Stimulated activated CD4-positive, alpha-beta T cell treated with anti-CD3 and anti-CD28 coated beads, Interleukin-15, amount 100 ng/mL, for 24 hours (primary cell): ENCODE data around the gene GNB1L.

Experiments
- DNase-seq: peaks from one replicate; pipeline ENCODE4 v3.0.0-alpha.2; 2020

GNB1L gene

DNA sequence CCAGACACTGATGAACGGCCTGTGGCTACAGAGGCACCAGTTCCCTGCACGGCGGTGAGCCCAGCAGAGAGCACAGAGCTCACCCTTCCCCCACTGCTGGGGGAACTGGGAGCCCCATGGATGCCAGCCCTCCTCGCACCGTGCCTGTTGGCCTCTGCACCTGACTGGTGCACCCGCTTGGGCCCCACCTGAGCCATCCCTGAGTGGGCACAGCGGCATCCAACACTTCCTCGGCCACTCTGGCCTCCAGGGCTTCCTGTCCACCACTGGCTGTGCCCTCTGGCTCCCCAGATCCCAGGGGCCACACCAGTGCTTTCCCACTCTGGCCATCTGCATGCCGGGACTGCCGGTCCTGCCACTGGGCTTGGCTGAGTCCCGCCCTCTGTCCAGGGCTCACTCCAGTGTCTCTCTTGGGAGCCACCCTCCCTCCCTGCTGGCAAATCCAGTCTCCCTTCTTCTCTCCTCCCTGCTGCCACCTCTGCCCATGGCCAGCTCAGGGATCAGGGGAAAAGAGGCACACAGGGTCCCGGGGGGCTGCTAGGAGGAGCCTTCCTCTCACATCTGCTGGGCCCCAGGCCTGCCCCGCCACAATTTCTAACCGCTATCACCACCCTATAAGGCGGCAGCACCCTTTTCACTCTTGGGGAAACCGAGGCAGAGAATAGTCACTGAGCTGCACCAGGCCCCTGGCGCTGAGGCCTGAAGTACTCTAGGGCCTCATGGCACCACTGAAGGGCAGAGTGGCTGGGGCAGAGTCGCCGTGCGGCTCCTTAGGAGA lies 33.0 kb downstream of the GNB1L start:
- DNase-seq = no peak

DNA sequence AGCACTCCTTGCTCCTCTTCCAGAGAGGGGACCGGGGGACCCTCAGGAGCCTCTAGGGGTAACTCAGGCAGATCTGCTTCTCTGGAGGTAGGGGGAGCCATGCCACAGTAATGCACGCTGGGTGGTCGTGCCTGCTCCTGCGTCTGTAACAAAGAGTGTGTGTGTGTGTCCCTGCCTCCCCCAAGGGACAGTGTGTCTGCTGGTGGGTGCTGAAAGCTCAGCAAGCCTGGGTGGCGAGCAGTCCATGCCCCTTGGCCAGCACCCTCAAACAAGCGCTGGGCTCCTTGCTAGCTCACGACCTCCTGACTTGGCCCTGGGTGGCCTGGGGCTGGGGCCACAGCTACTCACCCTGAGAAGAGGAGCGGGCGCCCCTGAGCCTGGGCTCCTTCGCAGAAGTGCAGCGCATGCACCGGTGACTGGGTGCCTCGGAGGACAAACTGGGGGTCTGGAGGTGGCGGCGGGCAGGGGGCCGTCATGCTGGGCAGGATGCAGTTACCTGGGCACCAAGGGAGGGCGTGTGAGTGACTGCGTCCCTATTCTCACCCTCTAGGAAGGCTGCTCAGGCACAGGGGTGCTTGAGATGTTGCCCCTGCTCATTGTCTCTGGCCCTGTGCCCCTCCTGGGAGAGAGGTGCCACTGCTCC lies 33.7 kb downstream of the GNB1L start:
- no peak for DNase-seq

DNA sequence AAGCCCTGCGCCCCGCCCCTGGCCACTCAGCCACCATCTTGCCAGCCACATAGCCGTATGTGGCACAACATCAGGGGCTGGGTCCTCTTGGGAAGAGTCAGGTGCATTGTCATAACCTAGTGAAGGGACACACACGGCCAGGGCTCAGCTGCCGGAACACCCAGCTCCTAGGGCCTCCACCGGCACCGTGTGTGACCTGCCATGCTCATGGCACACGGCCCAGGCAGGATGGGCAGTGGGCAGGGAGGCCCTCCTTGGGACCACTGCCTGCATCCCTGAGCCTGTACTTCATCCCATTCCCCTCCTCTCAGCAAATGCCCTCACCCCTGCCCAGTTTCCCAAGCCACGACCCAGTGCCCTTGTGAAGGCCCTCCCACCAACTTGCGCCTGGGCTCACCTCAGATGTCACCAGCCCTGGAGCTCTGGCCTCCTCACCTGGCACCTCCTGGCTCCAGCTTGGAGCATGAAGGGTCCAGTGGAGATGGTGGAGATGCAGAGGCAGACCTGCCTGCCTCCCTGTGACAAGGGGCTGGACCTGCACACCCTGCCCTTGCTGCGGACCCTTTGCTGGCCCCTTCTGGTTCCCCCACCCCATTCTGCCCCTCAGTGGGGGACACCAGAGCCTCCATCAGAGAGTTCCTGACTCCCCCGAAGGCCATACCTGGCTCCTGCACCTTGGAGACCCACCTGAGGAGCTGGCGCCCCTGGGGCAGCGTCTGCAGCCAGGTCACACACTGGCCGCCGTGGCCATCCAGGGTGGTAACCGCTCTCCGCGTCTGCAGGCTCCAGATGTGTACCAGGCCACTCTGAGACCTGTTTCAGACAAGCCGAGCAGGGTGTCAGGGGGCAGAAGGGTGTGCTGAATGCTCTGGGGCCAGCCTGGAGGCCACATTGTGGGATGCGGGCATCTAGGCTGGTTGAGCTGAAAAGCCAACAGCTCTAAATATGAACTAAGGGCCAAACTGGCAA lies 34.5 kb downstream of the GNB1L start:
- DNase-seq = no peak

DNA sequence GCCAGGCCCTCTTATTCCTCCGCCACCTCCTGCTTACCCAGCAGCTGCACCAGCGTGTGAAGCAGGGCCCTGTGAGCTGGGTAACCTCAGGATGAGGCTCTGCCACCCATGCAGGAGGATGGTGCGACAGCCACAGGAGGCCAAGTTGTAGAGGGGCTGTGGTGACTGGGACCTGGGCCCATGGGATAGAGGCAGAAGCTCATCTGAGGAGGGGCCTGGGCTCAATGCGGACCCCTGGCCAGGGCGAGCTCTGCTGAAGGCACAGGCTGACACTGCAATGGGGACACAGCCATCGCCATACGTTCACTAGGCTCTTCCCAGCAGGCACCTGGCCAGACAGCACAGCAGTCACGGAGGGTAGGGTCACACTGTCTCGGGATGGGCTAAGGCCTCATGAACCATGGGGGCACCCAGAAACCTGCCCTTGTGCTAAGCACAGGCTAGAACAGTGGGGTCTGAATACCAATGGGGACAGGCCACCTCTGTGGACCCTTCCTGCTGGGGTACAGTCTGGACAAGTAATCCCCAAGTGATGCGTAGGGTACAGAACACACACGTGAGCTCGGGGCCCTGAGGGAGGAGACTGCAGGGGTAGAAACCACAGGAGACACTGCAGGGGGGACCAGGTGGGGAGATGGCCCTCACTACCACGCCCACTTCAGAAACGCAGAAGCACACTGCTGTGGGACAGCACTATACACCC lies 35.3 kb downstream of the GNB1L start:
- no peak for DNase-seq

DNA sequence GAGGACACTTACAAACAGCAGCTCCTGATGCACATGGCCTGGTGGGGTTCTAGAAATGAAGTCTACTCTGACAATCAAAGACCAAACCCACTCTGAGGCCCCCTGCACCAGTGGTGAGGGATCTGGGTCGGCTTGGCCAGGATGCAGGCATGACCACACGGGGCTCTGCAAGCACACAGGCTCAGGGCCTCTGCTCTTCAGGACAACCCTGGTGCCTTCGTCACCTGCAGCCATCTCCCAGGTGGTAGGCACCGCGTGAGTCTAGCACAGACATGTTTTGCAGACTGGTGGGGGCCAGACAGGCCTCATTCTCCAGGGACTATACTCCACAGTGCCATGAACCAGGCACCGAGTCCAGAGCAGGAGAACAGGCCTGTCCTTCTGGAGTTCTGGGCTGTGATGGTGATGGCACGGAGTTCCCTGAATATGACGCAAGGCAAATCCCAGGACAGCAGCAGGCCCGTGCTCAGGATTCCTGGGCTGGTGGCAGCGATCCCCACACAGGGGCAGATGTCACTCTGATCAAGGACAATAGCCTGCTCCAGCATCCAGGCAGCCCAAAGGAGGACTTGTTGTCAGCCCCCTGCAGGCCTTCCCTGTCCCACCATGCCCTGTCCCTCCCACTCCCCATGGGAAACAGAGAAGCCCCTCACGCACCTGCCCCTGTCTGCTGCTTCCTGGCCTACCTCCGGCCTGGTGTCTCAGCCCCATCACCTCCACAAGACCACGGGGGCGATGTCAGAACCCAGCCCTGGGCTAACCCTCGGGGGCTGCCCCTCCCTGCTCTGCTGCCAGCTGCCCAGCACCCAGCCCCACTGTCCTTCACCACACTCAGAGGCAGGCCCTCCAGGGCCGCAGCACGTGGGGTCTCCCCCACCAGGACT lies 36.1 kb downstream of the GNB1L start:
- no peak for DNase-seq

DNA sequence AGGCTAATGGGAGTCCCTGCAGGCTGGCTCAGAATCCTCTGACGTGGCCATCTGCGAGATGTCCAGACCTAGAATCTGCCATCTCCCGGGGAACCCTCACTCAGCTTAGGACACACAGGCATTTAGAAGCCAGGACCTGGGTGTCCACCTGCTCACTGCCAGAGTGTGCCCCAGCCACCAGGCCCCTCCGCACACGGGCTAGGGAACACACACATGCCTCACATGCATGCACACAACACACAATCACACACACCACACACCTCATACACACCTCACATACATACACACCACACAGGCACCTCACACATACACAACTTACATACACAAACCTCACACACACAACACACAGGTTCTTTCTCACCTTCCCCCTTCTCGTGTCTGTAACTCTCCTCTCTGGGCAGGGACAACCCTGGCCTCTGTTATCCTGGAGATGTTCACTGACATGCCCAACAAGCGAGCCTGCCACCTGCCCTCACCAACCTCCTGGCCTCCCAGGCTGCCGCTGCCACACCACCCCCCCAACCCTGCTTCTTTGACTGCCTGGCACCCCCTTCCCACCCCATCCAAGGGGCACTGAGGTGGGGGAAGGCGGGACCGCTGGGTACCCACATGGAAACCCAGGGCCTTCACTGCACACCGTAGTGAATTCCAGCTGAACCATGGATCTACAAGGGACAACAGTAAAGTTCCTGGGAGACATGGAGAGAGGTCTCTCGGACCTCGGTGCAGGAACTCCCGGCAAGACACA lies 38.1 kb downstream of the GNB1L start:
- no peak for DNase-seq

DNA sequence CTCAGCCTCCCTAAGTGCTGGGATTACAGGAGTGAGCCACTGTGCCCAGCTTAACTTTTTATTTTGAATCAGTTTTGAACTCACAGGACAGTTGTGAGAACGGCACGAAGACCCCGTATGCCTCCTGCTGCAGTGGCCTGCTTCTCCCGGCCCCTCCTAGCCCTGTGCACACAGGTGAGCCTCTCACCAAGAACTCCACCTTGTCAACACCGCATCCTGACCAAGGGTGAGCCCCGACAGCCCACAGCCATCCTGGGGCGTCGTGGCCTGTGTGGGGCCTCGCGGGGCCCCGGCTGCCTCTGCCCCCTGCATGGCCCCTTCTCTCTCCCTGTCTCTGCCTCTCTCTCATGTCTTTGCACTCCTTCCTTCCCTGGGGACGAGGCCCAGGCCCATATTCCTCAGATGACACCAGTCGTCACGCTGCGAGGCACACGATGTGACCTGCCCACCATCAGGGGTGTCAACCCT lies 38.8 kb downstream of the GNB1L start:
- no peak for DNase-seq

DNA sequence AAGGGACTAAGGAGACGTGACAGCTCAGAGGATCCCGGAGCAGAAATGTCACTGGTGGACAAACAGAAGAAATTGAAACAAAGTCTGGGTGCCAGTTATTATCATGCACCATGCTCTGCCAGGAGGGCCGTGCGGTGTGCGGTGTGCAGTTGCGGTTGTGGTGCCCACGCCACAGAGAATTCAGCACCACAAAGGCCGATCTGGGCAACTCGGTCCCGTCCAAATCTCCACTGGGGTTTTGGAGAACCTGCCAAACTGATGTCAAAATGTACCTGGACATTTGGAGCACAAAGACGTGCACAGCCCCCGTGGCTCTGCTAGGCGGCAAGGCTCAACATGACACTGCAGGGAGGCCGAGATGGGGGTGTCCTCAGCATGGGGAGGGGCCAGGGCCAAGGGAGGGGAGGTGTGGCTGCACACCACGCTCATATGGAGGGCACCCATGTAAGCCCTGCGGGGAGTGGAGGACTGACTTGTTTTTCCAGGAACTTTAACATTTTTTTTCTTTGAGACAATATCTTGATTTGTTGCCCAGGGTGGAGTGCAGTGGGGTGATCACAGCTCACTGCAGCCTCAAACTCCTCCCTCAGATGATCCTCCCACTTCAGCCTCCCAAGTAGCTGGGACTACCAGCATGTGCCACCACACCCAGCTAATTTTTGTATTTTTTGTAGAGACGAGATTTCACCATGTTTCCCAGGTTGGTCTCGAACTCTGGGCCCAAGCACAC lies 39.4 kb downstream of the GNB1L start:
- no peak for DNase-seq

DNA sequence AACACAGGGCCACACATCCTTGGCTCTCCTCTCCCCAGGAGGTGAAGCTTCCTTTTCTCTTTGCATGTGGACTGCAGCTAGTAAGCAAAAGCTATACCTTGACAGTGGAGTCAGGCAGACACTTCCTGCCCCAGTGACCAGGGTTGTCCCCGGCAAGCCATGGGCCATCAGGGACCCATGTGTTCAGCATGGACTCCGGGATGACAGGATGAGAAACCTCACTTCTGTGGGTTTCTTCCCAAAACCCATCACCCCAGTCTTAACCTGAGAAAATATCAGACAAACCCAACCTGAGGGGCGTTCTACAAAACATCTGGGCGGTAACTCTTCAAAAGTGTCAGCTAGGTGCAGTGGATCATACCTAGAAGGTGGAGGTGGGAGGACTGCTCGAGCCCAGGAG lies 40.2 kb downstream of the GNB1L start:
- no peak for DNase-seq

DNA sequence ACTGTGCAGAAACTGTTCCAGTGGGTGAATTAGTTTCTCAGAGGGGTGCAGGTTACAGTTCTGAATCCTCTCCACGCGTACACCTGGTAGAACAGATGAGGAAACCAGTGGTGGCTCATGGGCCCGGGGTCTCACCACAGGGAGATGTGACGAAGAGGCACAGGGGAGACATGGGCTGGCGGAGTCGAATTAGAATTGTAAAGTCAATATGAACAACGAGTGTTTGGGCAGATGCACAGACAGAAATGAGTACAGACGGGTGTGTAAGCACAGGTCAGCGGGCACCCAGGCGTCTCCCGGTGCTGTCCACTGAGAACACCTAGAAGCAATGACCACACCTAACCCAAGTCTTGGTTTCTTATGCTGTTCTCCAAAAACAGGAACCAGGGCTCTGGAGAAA lies 41.8 kb downstream of the GNB1L start:
- no peak for DNase-seq

DNA sequence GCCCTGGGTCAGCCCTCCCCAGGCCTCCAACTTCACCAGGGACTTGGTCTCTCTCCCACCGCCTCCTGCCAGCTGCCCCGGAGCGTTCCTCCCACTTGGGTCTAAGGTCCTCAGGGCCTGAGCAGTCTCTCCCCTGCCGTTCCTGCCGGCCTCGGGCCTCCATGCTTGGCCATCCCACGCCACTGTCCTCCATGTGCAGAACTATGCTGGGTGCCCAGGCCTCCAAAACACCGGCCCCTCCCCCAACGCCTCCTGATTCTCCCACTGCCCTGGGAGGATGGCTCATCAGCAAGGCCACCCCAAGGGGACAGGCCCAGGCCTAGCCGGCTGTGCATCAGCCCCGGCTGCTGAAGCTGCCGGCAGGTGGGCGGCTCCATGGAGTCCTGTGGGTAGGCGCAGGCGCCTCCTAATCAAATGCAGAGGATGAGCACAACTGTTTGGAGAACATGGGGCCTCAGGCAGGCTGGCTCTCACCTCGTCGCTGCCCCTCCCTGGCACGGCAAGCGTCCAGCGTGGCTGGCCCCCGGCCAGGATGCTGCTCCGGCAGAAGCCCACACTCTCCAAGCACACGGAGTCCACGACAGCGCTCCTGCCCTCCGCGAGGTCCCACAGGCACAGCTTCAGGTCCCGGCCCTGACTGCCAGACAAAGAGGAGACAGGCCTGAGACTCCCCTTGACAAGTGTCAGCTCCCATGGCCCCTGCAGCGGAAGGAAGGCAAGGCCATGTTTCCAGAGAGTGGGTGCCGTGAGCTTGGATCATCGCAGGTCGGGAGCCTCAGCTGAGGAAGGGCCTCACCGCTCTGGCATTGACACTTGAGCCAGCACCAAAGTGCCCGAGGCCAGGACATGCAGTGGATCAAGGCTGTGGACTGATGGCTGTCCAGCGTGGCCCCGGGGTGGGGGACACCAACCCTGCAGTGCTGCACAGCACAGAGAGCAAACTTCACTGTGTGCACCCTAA lies 42.6 kb downstream of the GNB1L start:
- DNase-seq = no peak

DNA sequence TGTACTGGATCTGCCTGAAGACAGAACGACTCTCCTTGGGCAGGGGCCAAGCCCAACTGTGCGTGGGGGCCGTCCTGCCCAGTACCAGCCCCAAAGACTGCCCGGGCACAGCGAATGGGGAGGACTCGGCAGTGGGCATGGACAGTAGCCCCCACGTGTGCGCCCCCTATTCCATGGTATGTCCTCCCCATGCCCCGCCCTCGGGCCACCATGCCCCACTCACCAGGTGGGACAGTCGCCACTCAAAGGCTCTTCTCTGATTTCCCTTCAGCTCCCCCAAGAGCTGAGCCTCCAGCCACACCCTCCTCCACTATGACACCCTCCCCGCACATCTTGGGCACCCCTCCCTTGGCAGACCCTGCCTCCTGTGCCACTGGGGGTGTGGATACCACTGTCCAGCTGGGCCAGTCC lies 43.5 kb downstream of the GNB1L start:
- no peak for DNase-seq

DNA sequence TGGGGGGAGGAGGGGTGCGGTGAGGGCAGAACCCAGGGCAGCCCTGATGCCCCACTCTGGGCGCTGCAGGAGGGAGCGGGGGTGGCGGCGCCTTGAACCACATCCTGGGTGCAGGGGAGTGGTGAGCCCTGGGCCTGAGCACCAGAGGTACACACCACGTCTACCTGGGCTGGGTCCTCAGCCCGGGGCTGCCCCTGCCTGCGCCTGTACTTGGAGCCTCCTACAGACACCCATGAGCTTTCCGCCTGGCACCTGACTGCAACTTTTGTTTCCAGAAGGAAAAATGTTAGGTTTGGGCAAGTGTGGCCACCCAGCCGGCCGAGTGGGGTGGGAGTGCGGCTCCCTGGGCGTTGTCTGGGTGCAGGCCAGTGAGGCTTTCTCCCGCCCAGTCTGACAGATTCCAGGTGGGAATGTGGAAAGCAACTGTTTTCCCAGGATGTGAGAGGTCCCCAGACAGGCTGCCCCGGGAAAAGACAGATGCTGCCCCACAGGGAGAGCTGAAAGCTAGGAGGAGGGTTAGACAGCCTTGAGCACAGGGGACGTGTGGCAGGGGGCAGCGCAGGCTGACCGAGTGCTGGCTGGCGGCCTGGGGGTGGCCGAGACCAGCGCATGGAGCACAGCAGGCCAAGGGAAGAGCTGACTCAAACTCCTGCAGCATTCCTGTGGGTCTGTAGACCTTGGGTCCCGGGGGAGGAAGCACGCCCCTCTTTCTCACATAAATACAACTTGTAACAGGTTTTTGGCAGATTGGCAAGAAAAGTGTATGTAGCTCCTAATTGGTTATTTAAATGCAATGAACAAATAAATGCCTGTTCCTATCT lies 44.1 kb downstream of the GNB1L start:
- DNase-seq = no peak

DNA sequence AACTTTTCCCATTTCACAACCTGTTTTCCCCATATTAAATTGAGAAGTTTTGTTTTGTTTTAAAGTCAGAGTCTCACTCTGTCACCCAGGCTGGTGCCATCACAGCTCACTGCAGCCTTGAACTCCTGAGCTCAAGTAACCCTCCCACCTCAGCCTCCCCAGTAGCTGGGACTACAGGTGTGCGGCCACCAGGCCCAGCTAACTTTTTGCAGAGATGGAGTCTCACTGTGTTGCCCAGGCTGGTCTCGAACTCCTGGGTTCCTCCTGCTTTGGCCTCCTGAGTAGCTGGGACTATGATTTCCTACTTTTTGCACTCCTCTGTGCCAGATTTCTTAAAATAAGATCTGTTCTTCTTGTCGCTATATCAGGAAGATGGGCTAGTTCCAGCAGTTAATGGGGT lies 44.9 kb downstream of the GNB1L start:
- no peak for DNase-seq

DNA sequence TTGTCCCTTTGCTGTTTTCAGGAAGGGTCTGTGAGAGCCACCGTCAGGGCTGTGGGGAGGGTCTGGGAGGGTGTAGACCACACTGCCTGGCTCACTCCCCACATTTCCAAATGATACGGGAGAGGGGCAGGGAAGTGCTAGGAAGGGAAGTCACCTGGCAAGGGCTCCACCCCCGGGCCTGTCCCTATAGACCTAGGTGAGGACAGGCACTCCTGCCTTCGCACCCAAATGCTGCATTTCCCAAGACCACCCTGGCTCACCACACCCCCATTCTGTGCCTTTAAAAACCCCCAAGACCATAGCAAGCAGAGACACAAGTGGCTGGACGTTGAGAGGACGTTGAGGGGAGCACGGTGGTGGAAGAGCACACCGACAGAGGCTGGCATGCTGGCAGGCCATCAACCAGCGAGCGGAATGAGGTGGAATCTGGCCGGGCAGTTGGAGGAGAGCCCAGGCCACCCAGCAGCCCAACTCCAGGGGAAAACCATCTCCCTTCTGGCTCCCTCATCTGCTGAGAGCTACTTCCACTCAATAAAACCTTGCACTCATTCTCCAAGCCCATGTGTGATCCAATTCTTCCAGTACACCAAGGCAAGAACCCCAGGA lies 45.7 kb downstream of the GNB1L start:
- DNase-seq = no peak

DNA sequence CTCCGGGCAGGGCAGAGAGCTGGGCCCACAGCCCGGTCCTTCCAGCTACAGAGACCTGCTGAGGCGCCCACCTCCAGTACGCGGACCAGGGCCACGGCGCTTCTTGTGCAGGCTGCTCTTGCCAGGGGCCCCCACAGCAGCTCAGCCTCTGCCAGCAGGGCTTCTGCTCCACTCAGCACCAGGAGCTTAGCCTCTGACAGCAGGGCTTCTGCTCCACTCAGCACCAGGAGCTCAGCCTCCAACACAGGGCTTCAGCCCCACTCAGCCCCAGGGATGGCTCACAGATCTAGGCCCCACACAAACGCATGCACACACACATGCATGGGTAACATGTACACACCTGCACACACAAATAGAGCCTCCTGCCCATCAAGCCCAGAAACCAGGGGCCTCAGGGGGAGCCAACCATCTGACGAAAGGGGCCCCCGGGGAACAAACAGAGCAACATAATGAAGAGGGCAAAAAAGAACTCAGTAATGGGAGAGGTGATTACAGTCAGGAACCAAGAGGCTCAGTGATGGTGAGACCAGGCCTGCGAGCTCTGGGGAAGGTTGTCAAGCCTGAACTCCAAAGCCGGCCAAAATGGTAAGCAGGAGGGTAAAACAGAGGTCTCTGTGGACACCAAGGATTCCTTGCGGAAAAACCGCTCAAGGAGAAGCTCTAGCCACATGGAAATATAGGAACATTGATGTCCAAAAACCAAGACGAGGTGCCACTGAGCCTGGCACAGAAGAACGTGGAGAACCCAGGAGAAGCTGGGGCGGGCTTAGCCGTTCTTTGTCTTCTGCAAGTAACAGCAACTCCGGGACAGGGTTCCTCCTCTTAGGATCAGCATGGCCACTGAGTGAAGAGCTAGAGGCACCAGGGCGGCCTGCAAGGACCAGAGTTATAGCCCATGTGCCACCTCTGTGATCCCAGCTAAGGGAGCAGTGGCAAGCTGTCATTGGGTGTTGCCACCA lies 46.5 kb downstream of the GNB1L start:
- no peak for DNase-seq
